Measurements from ENCODE around the gene UROC1.

- TF ChIP-seq CTCF (IDR thresholded peaks at IDR 0.05) (no peak), EP300 (IDR thresholded peaks at IDR 0.05) (no peak), POLR2AphosphoS5 (IDR thresholded peaks at IDR 0.05) (no peak)
Measured at GRCh38 chr3:126442094-126442855, 75.3 kb downstream of the UROC1 start.
